Neural progenitor cell (in vitro differentiated cells): ENCODE measurements around the gene SPSB1.

Experiments used
- EZH2 ChIP-seq: fragments of 200-600 bp; sonication (generic); IDR thresholded peaks from 2 replicates; pipeline ENCODE4 v1.6.1; 2017; ENCODE audit warnings: antibody characterized with exemption, mild to moderate bottlenecking, moderate library complexity
- TF ChIP-seq, protein P1 (sequence below): fragments of 200-600 bp; sonication (generic); IDR thresholded peaks from 2 replicates; pipeline ENCODE4 v1.5.1; 2017; ENCODE audit warnings: antibody characterized with exemption, mild to moderate bottlenecking

DNA sequence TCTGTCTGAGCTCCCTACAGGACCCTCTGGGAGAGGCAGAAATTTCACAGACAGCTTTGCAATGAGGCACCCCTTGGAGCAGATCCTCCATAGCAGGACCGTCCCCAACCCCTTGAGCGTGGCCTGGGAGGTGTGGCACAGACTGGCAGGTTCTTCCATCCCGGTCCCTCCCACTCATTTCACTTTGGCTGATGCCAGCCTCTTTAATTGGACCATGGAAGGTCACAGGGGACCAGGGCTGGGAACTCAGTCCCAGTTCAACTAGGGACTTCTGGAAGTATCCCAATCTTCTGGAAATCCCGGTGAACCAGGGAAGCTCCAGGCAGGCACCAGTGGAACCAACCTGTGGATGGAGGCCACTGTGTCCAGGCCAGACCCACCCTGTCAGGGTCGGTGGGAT lies 83.7 kb downstream of the SPSB1 start:
- TF ChIP-seq EZH2 = no peak
- TF ChIP-seq, protein P1, sequence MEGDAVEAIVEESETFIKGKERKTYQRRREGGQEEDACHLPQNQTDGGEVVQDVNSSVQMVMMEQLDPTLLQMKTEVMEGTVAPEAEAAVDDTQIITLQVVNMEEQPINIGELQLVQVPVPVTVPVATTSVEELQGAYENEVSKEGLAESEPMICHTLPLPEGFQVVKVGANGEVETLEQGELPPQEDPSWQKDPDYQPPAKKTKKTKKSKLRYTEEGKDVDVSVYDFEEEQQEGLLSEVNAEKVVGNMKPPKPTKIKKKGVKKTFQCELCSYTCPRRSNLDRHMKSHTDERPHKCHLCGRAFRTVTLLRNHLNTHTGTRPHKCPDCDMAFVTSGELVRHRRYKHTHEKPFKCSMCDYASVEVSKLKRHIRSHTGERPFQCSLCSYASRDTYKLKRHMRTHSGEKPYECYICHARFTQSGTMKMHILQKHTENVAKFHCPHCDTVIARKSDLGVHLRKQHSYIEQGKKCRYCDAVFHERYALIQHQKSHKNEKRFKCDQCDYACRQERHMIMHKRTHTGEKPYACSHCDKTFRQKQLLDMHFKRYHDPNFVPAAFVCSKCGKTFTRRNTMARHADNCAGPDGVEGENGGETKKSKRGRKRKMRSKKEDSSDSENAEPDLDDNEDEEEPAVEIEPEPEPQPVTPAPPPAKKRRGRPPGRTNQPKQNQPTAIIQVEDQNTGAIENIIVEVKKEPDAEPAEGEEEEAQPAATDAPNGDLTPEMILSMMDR = no peak
